ENCODE measurements around the gene IGF2R. TPM values are rescaled to one million over a fixed set of nuclear protein-coding genes. Genes with fewer than 3 reads are reported as not detected.

IGF2R gene
- total and polyA plus RNA-seq, 2 donors (not counting 1 experiment from before 2014, with no cell fraction given): 9.5 to 53.3 TPM

GRCh38 chr6:160004419-160005175, 35.7 kb downstream of the IGF2R start:
- H3K27ac Mint-ChIP-seq: no peak overlapping the region
- H3K9me3 ChIP-seq (ENCODE audit: control extremely low read depth in 1 of 3, control insufficient read depth in 2 of 3, insufficient read depth in 1 of 3, low read length in 2 of 3): peaks cover 0 to 25% (median 0%) of the 10 kb centered on the region in 3 donors
- no peak overlapping the region for H3K4me3 ChIP-seq (ENCODE audit: control extremely low read depth in 1 of 5, extremely low read depth in 1 of 5, insufficient read depth in 1 of 5, low read depth in 2 of 5, low read length in 4 of 5)
- H3K79me2 ChIP-seq (ENCODE audit: control insufficient read depth, insufficient read depth, low read length): peaks cover 71% of the 10 kb centered on the region
- peaks cover 57% of the 10 kb centered on the region for H4K20me1 ChIP-seq (ENCODE audit: control insufficient read depth, insufficient read depth, low read length, poor library complexity, severe bottlenecking)
- H3K4me3 Mint-ChIP-seq: no peak overlapping the region
- H3K4me1 ChIP-seq (ENCODE audit: control insufficient read depth in 2 of 2, insufficient read depth in 2 of 2, low read length in 2 of 2): no peaks in the 10 kb centered on the region
- no peak overlapping the region for H2AFZ ChIP-seq (ENCODE audit: insufficient read depth, low read depth, low read length, poor library complexity, severe bottlenecking)
- no peak overlapping the region for H3K27ac ChIP-seq (ENCODE audit: low read length in 2 of 2)
- peaks cover 2 to 3% of the 10 kb centered on the region in 2 experiments for H3K36me3 ChIP-seq (replicated peaks in 1 of 2; ENCODE audit: control extremely low read depth in 1 of 2, control insufficient read depth in 1 of 2, extremely low read depth in 1 of 2, insufficient read depth in 2 of 2, low read length in 1 of 2)
- H3K9me3 Mint-ChIP-seq (ENCODE audit: insufficient read depth): no peaks in the 10 kb centered on the region
- intact Hi-C loops (cut with micrococcal nuclease): no loop called here
- ATAC-seq (ENCODE audit: low read depth) (no peak), DNase-seq (no peak)
- ChIA-PET CTCF (no interaction called here), POLR2A (no interaction called here)
- no peak overlapping the region for H3K9ac ChIP-seq (ENCODE audit: low read length)
- H3K4me2 ChIP-seq (replicated peaks; ENCODE audit: low read depth, low read length, poor library complexity, severe bottlenecking): peak overlapping the region; percentile 7
- no peaks in the 10 kb centered on the region for H3K27me3 ChIP-seq (replicated peaks in 1 of 4; ENCODE audit: control extremely low read depth in 1 of 4, control insufficient read depth in 3 of 4, insufficient read depth in 4 of 4, low read length in 3 of 4)
- TF ChIP-seq EZH2 (IDR thresholded peaks at IDR 0.05; ENCODE audit: borderline replicate concordance, insufficient read depth, low read depth, low read length, poor library complexity, severe bottlenecking) (no peak), CTCF (IDR thresholded peaks at IDR 0.05) (no peak)
- WGBS (ENCODE audit: insufficient coverage): 98% methylated on average over 17 of the region's 21 CpGs
- H3K27me3 Mint-ChIP-seq: no peaks in the 10 kb centered on the region
- peaks cover 19% of the 10 kb centered on the region for H3K4me1 Mint-ChIP-seq

GRCh38 chr6:160005211-160005610, 36.3 kb downstream of the IGF2R start:
- peaks cover 19% of the 10 kb centered on the region for H3K4me1 Mint-ChIP-seq
- H3K4me2 ChIP-seq (replicated peaks; ENCODE audit: low read depth, low read length, poor library complexity, severe bottlenecking): peak overlapping the region; percentile 7
- no peaks in the 10 kb centered on the region for H3K27me3 ChIP-seq (replicated peaks in 1 of 4; ENCODE audit: control extremely low read depth in 1 of 4, control insufficient read depth in 3 of 4, insufficient read depth in 4 of 4, low read length in 3 of 4)
- no peak overlapping the region for H3K9ac ChIP-seq (ENCODE audit: low read length)
- H3K27me3 Mint-ChIP-seq: no peaks in the 10 kb centered on the region
- no peak overlapping the region for H3K4me3 ChIP-seq (ENCODE audit: control extremely low read depth in 1 of 5, extremely low read depth in 1 of 5, insufficient read depth in 1 of 5, low read depth in 2 of 5, low read length in 4 of 5)
- peaks cover 57% of the 10 kb centered on the region for H4K20me1 ChIP-seq (ENCODE audit: control insufficient read depth, insufficient read depth, low read length, poor library complexity, severe bottlenecking)
- H3K36me3 ChIP-seq (replicated peaks in 1 of 2; ENCODE audit: control extremely low read depth in 1 of 2, control insufficient read depth in 1 of 2, extremely low read depth in 1 of 2, insufficient read depth in 2 of 2, low read length in 1 of 2): peaks cover 5 to 6% of the 10 kb centered on the region in 2 experiments
- no peak overlapping the region for H3K4me3 Mint-ChIP-seq
- H2AFZ ChIP-seq (ENCODE audit: insufficient read depth, low read depth, low read length, poor library complexity, severe bottlenecking): no peak overlapping the region
- CTCF ChIA-PET: no interaction called here
- TF ChIP-seq CTCF (IDR thresholded peaks at IDR 0.05) (no peak), EZH2 (IDR thresholded peaks at IDR 0.05; ENCODE audit: borderline replicate concordance, insufficient read depth, low read depth, low read length, poor library complexity, severe bottlenecking) (no peak)
- ATAC-seq (ENCODE audit: low read depth) (no peak), DNase-seq (no peak)
- no peak overlapping the region for H3K27ac ChIP-seq (ENCODE audit: low read length in 2 of 2)
- POLR2A ChIA-PET: no interaction called here
- H3K9me3 ChIP-seq (ENCODE audit: control extremely low read depth in 1 of 3, control insufficient read depth in 2 of 3, insufficient read depth in 1 of 3, low read length in 2 of 3): peaks cover 0 to 25% (median 0%) of the 10 kb centered on the region in 3 donors
- H3K27ac Mint-ChIP-seq: no peak overlapping the region
- 85% methylated on average over 29 of the region's 31 CpGs for whole genome bisulfite sequencing (ENCODE audit: insufficient coverage)
- H3K79me2 ChIP-seq (ENCODE audit: control insufficient read depth, insufficient read depth, low read length): peaks cover 65% of the 10 kb centered on the region
- no peaks in the 10 kb centered on the region for H3K4me1 ChIP-seq (ENCODE audit: control insufficient read depth in 2 of 2, insufficient read depth in 2 of 2, low read length in 2 of 2)
- H3K9me3 Mint-ChIP-seq (ENCODE audit: insufficient read depth): no peaks in the 10 kb centered on the region
- intact Hi-C loops (cut with micrococcal nuclease): no loop called here
